Stomach (tissue), 9 donors: ENCODE results near the gene ALG3. TPM values are rescaled to one million over a fixed set of nuclear protein-coding genes. Genes with fewer than 3 reads are reported as not detected.

Experiments
- DNase-seq, 2 donors: peaks; one replicate each; pipeline versions ENCODE4 v3.0.0 to v3.0.0-alpha.2; 2013 to 2019
- H3K27ac ChIP-seq, 5 donors: fragments of 200-600 bp in 4 of 5; sonication (generic) in 4 of 5; one replicate each; pipeline ENCODE4 v1.5.1; 2013 to 2019; ENCODE audit warnings: mild to moderate bottlenecking in 1 of 5, moderate library complexity in 1 of 5
- H3K27me3 ChIP-seq, 3 donors: fragments of 200-600 bp; sonication (generic); one replicate each; pipeline ENCODE4 v1.5.1; 2017 to 2019; ENCODE audit warnings: mixed run types in 1 of 3
- H3K36me3 ChIP-seq, 4 donors: fragments of 200-600 bp; sonication (generic); 1 replicate in 3 of 4; 2 replicates in 1 of 4; pipeline ENCODE4 v1.5.1; 2016 to 2019
- H3K4me1 ChIP-seq, 4 donors: fragments of 200-600 bp; sonication (generic); one replicate each; pipeline ENCODE4 v1.5.1; 2016 to 2019
- H3K4me3 ChIP-seq, 4 donors: fragments of 200-600 bp; sonication (generic) in 3 of 4; one replicate each; pipeline ENCODE4 v1.5.1; 2016 to 2019; ENCODE audit warnings: mild to moderate bottlenecking in 1 of 4
- H3K9me3 ChIP-seq, 4 donors: fragments of 200-600 bp; sonication (generic); one replicate each; pipeline ENCODE4 v1.5.1; 2016 to 2019
- CTCF ChIP-seq, 7 experiments: fragments of 450-650 bp in 4 of 7; fragments of 200-600 bp in 3 of 7; sonication (generic) in 3 of 7; IDR thresholded peaks; one replicate each; pipeline ENCODE4 v1.5.1; 2016 to 2019; ENCODE audit warnings: antibody characterized with exemption in 7 of 7, control low read depth in 2 of 7, mild to moderate bottlenecking in 1 of 7
- EP300 ChIP-seq: sonication (generic); formaldehyde crosslinking; IDR thresholded peaks from one replicate; pipeline ENCODE4 v1.6.1; 2017; ENCODE audit warnings: antibody characterized with exemption
- POLR2A ChIP-seq, 4 donors: fragments of 450-650 bp; IDR thresholded peaks; one replicate each; pipeline ENCODE4 v1.6.1; 2016; ENCODE audit warnings: antibody characterized with exemption in 4 of 4, control low read depth in 2 of 4, mild to moderate bottlenecking in 1 of 4, moderate library complexity in 1 of 4
- POLR2AphosphoS5 ChIP-seq, 3 donors: sonication (generic); formaldehyde crosslinking; IDR thresholded peaks; one replicate each; pipeline ENCODE4 v1.6.1; 2016; ENCODE audit warnings: antibody characterized with exemption in 3 of 3
- WGBS, 5 donors: extraction: QIAGEN DNeasy Blood & Tissue Kit in 3 of 5; methylation state at CpG; one replicate each; pipeline versions ENCODE4 v1.1.5 to v1.1.7; 2013 to 2018; 5-methylcytosine and 5-hydroxymethylcytosine counted together
- intact Hi-C: fragments of 100-400 bp; cut with DNase I; formaldehyde crosslinking; loops from one replicate; pipeline ENCODE4 v1.15.1; 2023; ENCODE audit warnings: low total_unique reads
- polyA plus RNA-seq, 3 donors: library from polyadenylated mRNA; stranded (reverse); fragments of 200-250 nt; gene quantifications; one replicate each; pipeline ENCODE4 v1.2.3, GENCODE V29; 2013
- total RNA-seq, 5 donors: library from RNA; depleted of rRNA; stranded (reverse); fragments of >200 nt; gene quantifications; one replicate each; pipeline versions ENCODE4 v1.1.0 to v1.2.3, GENCODE V29; 2014 to 2016
- donor health status: healthy with polysubstance abuse.
- donor health status: Bipolar disorder and iron deficiency.
- donor health status: healthy.

Gene ALG3
- total and polyA plus RNA-seq, 8 donors, result 17.1 to 253 (median 22.1) TPM

- H3K4me3 ChIP-seq, result no peak overlapping the region
- WGBS, 5 donors, result 51 to 68% (median 61%) methylated on average over 4 of the region's 4 CpGs
- TF ChIP-seq CTCF (IDR thresholded peaks at IDR 0.05), result no peak
- no peak for TF ChIP-seq POLR2A (IDR thresholded peaks at IDR 0.05)
- no peak for TF ChIP-seq POLR2AphosphoS5 (IDR thresholded peaks at IDR 0.05)
- no peak for TF ChIP-seq EP300
- peaks cover 0 to 41% (median 0%) of the 10 kb centered on the region in 3 donors for H3K27me3 ChIP-seq
- intact Hi-C loops, result no loop called here
- no peaks in the 10 kb centered on the region for H3K36me3 ChIP-seq
- no peak for DNase-seq
- no peaks in the 10 kb centered on the region for H3K4me1 ChIP-seq
- H3K9me3 ChIP-seq, result no peaks in the 10 kb centered on the region
- H3K27ac ChIP-seq, result no peak overlapping the region
Observed at GRCh38 chr3:184218814-184219213, 29.9 kb downstream of the ALG3 start.

- no peaks in the 10 kb centered on the region for H3K4me1 ChIP-seq
- no peak for TF ChIP-seq POLR2AphosphoS5 (IDR thresholded peaks at IDR 0.05)
- TF ChIP-seq POLR2A (IDR thresholded peaks at IDR 0.05), result no peak
- no peak for TF ChIP-seq CTCF (IDR thresholded peaks at IDR 0.05)
- TF ChIP-seq EP300, result no peak
- H3K9me3 ChIP-seq, result no peaks in the 10 kb centered on the region
- H3K4me3 ChIP-seq, result no peak overlapping the region
- WGBS, 5 donors, result 59 to 73% (median 70%) methylated on average over 5 of the region's 5 CpGs
- no peak overlapping the region for H3K27ac ChIP-seq
- H3K36me3 ChIP-seq, result no peaks in the 10 kb centered on the region
- intact Hi-C loops, result no loop called here
- DNase-seq, result no peak
- peaks cover 0 to 12% (median 1%) of the 10 kb centered on the region in 3 donors for H3K27me3 ChIP-seq
Observed at GRCh38 chr3:184211718-184212117, 37.0 kb downstream of the ALG3 start.

- TF ChIP-seq EP300 (no peak), POLR2AphosphoS5 (IDR thresholded peaks at IDR 0.05) (no peak), POLR2A (IDR thresholded peaks at IDR 0.05) (no peak), CTCF (IDR thresholded peaks at IDR 0.05) (no peak)
- intact Hi-C loops, result no loop called here
- Histone ChIP-seq H3K4me3 (no peak overlapping the region), H3K36me3 (no peaks in the 10 kb centered on the region), H3K27me3 (peaks cover 0 to 14% (median 4%) of the 10 kb centered on the region in 3 donors), H3K4me1 (no peaks in the 10 kb centered on the region), H3K27ac (no peak overlapping the region), H3K9me3 (no peaks in the 10 kb centered on the region)
- DNase-seq, result no peak
- 63 to 76% (median 71%) methylated on average over 5 of the region's 5 CpGs for WGBS, 5 donors
Observed at GRCh38 chr3:184211297-184211696, 37.5 kb downstream of the ALG3 start.

- Histone ChIP-seq H3K4me3 (no peak overlapping the region), H3K27ac (no peak overlapping the region), H3K36me3 (no peaks in the 10 kb centered on the region), H3K9me3 (no peaks in the 10 kb centered on the region), H3K4me1 (no peaks in the 10 kb centered on the region), H3K27me3 (peaks cover 0 to 18% (median 4%) of the 10 kb centered on the region in 3 donors)
- TF ChIP-seq EP300 (no peak), POLR2A (IDR thresholded peaks at IDR 0.05) (no peak), CTCF (IDR thresholded peaks at IDR 0.05) (no peak), POLR2AphosphoS5 (IDR thresholded peaks at IDR 0.05) (no peak)
- DNase-seq, result no peak
- intact Hi-C loops, result no loop called here
- 57 to 66% (median 60%) methylated on average over 11 of the region's 11 CpGs for WGBS, 5 donors
Observed at GRCh38 chr3:184209146-184209923, 39.4 kb downstream of the ALG3 start.
